GM19455 (cell line): ENCODE results near the gene PAX8.

Source experiments
- ATAC-seq: cut with Tn5 transposase; IDR thresholded peaks from one replicate; pipeline ENCODE4 v1.9.1; 2021; ENCODE audit not compliant: unreplicated experiment

The PAX8 gene

DNA sequence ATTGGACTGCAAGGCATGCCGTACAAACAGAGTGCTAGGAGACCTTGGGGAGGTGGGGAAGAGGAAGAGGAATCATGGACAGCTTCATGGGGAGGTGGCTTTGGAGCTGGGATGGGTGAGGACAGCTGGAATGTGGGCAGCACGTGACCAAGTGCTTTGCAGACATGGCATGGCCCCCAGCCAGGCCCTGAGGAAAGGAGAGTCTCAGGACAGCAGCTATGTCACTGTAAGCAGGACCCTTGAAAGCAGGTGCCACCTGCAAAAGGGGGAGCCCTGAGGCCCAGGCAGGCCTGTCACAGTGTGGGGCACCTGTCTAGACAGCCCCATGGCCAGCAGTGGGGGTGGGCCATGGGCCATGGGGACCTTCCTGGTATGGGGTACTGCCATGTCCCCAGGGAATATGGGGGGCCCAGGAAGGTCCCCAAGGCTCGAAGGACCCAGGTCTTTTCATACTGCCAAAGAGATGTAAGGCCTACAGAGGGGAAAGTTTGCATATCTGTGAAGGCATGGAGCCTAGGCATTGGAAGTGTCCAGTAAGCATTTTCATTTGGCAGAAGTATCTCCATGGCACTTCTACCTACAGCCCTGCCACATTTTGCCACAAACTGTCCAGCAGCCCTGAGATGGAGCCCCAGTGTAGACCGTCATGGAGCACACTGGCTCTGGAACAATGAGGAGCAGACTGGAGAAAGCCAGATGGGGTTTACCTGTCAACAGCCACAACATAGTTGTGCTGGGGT lies 9.9 kb downstream of the PAX8 start:
- ATAC-seq, result no peak

DNA sequence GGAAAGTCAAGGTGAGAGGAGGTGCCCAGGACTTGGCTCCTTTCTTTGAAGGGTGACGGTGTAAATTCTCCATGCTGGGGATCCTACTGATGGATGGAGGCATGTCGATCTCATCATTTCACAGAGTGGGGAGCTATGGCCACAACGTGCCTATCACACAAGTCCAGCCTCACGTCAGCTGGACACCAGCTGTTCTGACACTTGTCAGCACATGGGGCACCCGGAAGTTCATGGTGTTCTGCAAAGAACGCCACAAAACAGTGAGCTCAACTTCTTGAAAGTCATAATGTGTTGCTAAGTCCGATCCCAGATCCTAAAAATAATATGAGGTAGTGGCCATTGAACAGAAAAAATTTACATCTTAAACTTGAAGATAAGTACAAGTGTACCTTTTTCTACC lies 12.3 kb downstream of the PAX8 start:
- ATAC-seq, result no peak

DNA sequence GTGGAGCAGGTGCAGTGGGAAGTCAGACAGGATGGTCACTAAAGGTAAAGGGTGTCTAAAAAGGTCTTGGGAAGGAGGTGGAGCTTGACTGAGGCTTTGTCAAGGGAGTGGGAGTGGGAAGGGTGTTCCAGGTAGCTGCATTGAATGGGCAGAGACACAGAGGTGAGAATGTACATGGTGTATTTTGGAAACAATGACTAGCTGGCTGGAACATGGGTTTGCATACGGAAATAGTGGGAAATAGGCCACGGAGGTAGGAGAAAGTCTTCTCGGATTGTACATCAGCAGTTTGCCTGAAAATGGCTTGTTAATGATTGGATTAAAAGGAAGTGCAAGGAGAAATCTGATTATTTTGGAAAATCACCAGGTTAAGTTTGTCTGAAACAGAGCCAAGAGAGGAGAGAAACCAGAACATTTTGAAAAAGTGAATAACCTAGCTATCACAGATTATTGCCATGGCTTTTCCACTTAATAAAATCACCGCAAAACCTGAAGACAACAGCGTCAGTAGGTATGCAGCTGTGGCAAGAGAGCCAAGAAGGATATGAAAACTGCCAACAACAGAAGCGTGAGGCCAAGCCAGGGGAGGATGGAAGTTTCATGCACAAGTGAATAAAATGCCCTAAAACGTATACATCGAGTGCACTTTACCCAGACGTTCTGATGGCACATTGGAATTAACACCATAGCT lies 13.9 kb downstream of the PAX8 start:
- ATAC-seq, result no peak

DNA sequence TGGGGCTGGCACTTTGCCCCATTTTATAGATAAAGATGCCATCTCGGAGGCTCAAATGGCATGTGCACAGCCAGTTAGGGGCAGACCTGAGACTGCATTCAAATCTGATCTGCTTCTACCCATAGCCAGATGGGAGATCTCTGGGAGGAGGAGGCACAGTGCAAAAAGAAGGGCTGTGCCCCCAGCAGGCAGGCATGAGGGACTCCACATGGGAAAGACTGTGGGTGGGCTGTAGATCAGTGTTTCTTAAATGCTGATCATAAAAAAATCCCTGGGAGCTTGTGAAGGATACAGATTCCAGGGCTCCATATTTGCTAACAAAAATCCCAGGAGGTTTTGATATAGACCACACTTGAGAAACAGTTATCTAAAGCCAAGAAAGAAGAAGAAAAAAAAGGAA lies 15.2 kb downstream of the PAX8 start:
- no peak for ATAC-seq

DNA sequence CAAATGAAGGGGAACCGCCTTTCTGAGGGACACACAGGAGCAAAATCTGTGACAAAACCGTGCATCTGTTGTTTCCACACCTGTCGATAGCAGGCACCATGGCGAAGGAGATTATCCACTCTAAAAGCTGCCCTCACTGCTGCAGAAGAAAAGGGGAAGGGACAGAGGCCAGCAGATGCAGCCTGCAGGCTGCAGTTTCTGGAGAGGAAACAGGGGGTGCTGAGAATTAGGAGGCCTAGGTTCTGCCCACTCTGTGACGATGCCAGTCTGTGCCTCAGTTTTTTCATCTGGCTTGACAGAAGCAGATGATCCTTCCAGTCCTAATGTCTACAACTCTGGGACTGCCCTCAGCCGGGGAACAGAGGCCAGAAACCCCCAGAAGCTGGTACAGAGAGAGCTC lies 17.7 kb downstream of the PAX8 start:
- no peak for ATAC-seq

DNA sequence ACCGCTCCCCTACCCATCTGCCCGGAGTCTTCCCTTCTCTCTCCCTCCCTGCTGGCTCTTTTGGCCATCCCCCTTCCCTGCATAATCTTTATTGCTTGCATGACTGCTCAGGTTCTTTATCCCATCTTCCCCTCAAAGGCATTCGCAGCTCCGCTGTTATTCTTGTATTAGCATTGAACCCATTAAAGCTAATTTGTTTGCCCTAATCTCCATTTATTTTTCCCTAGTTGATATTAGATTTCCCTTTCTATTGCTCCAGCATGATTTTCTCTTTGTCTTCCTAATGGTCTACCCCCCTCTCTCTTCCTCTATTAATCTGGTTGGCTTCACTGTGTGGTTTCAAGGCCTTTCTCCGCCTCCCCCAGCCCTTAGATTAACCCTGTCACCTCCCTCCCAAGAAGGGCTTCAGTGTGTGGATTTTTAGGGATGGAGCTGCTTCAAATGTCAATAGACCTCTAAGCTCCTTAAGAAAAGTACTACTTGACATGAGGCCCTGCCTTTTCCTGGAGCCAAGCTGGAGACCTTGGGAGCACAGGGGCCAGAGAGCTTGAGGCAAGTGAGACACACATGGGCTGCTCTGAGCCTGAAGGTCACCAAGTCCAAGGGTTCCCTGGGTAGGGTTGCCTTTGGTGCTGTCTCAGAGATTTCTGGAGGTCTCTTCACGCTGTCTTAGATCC lies 20.1 kb downstream of the PAX8 start:
- ATAC-seq, result no peak

DNA sequence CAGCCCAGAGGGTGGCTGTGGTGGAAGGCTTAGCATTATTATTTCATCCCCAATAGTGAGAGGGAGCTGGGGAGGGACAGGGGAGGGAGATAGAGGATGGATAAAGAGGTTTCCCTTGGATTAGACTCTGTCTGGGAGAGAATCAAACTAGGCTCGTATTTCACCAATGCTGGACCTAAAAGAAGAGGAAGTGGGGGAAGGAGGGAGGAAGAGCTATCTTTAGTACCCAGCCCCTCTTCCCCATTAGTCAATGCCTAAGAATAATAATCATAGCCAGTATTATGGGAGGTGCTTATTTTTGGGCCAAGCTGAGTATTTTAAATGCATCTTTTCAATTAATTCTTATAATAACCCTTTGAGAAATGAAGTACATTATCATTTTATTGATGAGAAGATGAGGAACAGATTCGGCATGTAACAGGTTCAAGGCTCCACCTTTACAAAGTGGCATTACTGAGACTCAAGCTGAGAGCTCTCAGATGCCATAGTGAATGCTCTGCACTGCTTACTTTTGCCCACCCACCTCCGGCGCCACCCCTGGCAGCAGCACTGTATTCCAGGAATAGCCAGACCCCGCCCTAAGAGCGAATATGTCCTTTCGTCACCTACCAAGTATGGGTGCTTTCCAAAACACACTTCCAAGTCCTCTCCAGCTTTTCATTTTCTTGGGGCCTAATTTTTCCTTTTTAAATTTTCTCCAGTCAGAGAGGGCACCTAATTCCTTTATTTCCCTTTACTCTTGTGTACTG lies 21.0 kb downstream of the PAX8 start:
- ATAC-seq, result no peak

DNA sequence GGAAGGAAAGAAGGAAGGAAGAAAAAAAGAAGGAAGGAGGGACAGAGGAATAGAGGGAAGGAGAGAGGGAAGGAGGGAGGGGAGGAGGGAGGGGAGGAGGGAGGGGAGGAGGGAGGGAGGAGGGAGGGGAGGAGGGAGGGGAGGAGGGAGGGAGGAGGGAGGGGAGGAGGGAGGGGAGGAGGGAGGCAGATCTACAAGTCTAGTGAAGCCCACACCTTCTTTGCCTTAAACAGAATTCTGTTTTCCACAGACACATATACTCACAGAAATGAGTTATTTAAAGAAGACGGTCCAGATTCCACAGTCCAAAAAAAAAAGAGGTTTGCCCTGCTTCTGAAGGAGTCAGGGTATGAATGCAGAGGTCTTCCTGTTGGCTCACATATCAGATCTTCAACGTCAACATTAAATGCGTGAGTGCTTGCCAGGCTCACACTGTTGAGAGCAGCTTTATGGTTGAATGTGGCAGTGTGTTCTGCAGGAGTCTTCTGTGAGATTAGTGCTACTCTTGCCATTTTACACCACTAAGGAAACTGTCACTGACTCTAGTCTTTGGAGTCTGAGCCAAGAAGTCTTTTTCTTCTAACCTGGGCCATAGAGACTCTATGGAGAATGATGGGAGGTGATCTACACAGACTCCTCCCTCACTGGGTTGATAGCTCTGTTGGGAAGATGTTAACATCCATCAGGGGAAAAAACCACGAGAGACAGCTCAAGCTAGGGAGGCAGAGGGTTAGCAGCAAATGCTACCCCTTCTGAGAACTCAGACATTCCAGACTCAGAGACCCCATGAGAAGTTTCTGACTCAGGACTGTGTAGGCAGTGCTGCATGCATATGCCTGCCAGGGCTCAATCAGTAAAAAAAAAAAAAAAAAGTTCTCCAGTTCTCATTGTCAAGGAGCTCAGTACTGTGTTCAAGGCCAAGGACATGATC lies 23.3 kb downstream of the PAX8 start:
- ATAC-seq, result no peak

DNA sequence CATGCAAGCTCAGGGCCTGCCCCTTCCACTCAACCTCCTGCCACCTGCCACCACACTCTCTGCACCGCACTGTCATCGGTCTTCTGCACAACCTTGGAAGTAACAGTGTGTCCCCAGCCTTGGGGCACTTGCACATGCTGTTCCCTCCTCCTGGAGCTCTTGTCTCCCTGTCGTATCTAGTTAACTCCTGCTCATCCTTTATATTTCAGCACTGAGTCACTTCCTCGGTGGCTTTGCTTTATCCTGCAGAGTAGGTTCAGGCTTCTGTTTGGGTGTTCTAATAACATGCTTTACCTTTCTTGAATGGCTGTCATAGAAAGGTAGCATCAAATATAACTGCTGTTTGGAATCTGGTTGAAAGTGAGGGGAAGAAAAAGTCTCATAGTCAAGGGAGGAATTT lies 25.3 kb downstream of the PAX8 start:
- no peak for ATAC-seq

DNA sequence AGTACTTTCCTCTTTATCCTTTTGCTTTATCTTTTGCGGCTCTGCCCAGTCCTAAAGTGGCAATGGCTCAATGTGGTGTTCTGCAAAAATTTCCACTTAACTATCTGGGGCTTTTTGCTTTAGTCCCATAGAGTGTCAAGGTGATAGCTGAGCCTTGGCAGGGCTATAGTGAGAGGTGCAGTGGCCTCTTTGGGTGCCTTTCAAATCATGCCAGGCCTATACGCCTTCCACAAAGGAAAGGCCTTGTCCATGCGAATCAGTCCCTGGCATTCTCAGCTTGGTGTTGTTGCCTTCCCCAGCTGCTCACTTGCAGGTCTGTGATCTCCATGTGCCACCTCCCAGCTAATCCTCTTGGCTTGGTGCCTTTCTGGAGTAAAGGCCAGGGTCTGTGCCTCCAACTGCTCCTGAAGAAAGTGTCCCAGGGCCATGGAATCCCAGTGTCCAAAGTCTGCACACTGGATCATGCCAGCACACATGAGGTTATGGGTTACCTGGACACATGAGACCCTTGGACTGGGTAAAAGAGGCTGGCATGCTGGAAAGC lies 26.6 kb downstream of the PAX8 start:
- no peak for ATAC-seq

DNA sequence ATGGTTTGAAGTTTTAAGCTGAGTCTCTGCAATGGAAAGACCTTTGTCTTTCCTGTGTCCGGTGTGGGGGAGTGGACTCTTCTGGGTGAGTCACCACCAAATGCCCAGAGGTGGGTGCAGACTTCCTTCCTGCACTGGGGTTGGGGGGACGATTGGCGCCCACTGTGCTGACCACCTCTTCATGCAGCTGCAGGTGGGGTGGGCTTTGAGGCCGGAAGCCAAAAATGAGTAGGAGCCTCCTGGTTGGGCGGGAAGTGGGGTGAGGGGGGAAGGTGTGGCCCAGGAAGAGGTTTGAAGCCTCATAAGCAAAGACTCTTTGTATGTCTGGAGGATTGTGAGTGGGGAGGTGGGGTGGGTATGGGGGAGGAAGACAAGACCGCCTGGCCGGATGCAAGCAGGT lies 27.6 kb downstream of the PAX8 start:
- no peak for ATAC-seq

DNA sequence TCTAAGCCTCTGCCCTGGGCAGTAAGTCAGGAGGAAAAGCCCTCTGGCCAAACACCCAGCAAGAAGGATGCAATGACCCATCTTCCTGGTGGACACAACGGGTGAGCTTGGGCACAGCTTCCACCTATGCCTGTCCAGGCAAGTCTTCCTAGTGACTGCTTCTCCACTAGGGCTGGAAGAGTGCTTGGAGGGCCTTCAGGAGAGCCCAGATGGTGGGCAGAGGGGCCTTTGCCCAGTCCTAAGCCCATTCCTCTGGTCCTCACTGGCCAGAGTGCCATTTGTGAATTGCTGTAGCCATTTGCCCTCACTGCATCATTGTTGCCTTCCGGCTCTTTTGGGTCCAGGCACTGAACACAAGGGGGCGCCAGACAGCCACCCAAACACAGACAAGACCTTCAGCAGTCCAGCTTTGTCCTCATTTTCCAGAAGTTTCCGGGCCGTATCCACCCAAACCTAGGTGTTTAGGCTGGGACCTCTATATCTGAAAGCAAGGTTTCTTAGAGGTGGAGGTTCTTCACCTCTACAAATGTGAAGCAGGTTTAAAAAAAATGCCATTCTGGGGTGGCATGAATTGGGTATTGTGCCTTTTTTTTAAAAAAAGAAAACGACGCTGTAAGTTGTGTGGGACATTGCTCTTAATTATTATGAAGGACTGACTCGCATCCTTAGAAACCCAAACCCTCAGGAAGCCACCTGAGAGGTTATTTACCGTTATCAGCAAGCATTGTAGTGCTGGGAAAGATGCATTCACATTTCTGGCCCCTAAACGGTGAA lies 29.5 kb downstream of the PAX8 start:
- peak; percentile 73 for ATAC-seq

DNA sequence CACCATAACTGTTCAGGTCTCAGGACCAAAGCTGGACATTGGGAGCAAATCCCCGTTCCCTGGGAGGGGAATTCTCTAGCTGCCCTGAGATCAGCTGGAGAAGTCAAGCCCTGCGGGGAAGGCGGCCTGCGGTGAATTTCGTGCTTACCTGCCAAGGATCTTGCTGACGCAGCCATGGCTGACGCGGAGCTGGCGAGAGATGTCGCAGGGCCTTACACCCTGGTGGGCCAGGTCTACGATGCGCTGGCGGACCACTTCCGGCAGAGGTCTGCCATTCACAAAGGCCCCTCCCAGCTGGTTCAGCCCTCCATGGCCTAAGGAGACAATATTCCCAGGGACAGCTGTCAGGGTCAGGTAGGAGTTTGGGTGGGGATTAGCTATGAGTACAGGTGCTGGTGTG lies 32.1 kb downstream of the PAX8 start:
- no peak for ATAC-seq

DNA sequence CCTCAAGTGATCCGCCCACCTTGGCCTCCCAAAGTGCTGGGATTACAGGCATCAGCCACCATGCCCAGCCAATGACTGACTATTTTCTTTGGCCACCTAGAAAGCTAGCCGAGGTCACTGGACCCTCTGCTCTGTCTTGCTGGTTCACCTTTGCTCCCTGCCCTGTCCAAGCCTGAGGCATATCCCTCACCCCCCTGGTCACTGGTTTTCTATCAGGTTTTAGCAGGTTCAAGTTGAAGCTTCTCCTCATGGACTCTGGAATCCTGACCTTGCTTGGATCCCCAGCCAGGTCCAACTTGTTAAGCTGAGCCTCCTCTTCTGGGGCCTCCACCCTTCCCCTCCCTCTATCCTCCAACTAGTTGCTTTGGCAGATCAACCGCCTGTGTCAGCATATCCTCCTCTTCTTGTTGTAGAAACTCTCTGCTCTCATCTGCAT lies 33.4 kb downstream of the PAX8 start:
- ATAC-seq, result no peak

DNA sequence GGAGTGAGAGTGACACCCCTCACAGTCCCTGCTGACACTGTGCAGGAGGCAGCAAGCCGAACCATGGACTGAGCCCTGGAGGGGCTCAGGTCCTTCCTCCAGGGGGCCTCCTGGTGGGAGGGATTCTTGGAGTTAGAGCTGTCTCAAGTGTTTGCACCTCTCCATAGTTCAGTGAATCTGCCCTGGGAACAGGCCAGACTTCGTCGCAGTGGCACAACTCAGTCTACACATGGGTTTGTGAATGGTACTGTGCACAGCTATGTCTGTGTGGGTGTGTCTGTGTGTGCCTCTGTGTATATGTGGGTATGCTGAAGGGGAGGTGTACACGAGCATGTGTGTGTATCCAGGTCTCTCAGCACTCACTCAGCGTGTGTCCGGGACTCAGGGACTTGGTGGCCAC lies 36.4 kb downstream of the PAX8 start:
- no peak for ATAC-seq

DNA sequence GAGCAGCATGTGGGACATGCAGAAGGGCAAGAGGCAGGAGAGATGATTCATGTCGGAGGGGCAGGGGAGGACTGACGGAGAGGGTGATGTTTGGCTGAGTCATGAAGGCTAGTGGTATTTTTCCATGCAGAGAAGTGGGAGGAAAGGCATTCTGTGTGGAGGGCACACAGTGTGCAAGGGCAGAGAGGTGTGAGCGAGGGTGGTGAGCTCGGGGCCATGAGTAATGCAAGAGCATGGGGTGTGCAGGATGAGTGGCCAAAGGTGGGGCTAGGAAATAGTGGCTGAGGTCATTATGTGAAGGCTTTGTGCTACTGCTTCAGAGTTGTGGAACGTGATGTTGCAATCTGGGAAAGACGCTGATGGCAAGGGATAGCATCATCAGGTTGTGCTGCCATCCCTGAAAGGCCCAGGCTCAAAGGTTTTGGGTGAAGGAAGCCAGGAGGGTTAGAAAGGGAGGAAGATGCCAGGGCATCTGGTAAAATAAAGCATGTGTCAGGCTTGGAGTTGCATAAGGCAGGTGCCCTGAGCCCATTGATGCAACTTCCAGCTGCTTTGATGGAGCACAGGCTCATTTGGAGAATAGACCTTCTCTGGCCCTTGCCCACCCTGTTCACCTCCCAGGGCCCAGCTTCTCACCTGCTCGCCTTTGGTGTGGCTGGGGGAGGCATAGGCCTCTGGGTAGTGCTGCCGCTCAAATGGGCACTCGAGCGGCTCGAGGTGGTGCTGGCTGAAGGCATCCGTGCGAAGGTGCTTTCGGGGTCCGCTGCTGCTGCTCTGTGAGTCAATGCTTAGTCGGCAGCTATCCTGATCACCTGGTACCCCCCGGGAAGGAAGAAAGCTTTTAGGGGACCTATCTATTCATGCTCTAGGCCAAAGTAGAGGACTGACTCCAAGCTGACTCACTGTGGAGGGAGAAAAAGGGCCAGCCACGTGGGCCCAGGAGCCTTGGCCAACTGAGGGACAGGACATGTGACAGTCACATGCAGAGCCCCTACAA lies 37.5 kb downstream of the PAX8 start:
- no peak for ATAC-seq

DNA sequence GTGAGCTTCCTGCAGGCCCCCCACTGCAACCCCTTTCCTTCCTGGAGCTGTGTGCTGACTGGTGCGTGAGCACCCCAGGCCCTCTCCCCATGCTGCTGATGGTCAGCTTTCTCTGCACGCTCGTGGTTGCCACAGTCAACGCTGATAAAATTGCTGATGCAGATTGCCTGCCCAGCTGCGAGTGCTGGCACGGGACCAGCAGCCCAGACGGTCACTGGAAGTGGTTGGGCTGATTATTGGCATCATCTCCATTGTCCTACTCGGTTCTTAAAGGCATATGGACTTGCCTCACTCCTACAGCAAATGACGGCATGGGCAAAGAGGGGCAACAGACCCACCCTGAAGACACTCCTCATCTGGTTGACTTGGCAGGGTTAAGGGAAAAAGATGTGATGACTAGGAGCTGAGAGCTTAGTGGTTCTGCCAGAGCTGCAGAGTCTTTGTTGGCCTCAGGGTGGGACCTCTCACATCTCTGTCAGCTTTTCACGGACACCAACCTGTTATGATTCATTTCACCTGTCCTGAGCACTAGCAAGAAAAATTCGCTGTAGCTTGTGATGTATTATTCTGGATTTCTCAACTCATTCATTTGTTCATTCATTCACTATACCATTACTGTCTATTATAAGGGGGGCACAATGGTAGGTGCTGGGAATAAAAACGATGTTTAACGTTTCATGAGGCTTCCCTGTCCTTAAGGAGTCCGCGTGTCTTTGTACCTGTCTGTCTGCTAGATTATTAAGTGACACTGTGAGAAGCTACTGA lies 38.4 kb downstream of the PAX8 start:
- no peak for ATAC-seq
